Frontal cortex (tissue), 4 donors: ENCODE results near the gene N4BP2. TPM values are rescaled to one million over a fixed set of nuclear protein-coding genes. Genes with fewer than 3 reads are reported as not detected.
A peak's percentile ranks its signal among the peaks of the same experiment; 100 is the strongest.
"Not testable (repeated sequence)": the region's sequence is repeated elsewhere in the genome, so short reads cannot be mapped to it uniquely, and the experiment has no call there.

Experiments used
- DNase-seq, 2 donors: peaks; one replicate each; pipeline ENCODE4 v3.0.0; 2012; ENCODE audit warnings: low spot score in 2 of 2
- FAIRE-seq: peaks from 2 replicates; lab custom pipeline; 2012; peaks lifted over from hg19 to GRCh38; lab: Jason Lieb, UNC
- total RNA-seq: library from RNA; depleted of rRNA; stranded (reverse); fragments of >200 nt; gene quantifications from one replicate; pipeline ENCODE4 v1.2.3, GENCODE V29; 2014
- donor health status: control.
- donor health status: control.
- donor health status: control.

The N4BP2 gene
- total RNA-seq, 1 donor from 2014 or later = 77.5 TPM

- no peak for DNase-seq
- no peak for FAIRE-seq
Measured at GRCh38 chr4:40070387-40070786, 13.7 kb downstream of the N4BP2 start.

- FAIRE-seq = no peak
Measured at GRCh38 chr4:40086421-40086820, 29.8 kb downstream of the N4BP2 start.

GRCh38 chr4:40087799-40088366, 31.2 kb downstream of the N4BP2 start:
- FAIRE-seq = no peak
- DNase-seq = no peak

More at GRCh38 chr4:40086421-40086820, 29.8 kb downstream of the N4BP2 start:
- no peak for DNase-seq

GRCh38 chr4:40093400-40093799, 36.8 kb downstream of the N4BP2 start:
- FAIRE-seq, DNase-seq: not testable (repeated sequence)

- no peak for DNase-seq
- no peak for FAIRE-seq
Measured at GRCh38 chr4:40099010-40099409, 42.4 kb downstream of the N4BP2 start.

GRCh38 chr4:40107150-40107549, 50.5 kb downstream of the N4BP2 start:
- not testable (repeated sequence) for DNase-seq, FAIRE-seq

- DNase-seq (no peak), FAIRE-seq (peak; percentile 28)
Measured at GRCh38 chr4:40112027-40112792, 55.6 kb downstream of the N4BP2 start.

- FAIRE-seq (no peak), DNase-seq (no peak)
Measured at GRCh38 chr4:40114206-40114605, 57.6 kb downstream of the N4BP2 start.

- no peak for FAIRE-seq
- DNase-seq = no peak
Measured at GRCh38 chr4:40118861-40119260, 62.2 kb downstream of the N4BP2 start.

- FAIRE-seq (no peak), DNase-seq (no peak)
Measured at GRCh38 chr4:40119344-40119743, 62.7 kb downstream of the N4BP2 start.

- FAIRE-seq (no peak), DNase-seq (no peak)
Measured at GRCh38 chr4:40121515-40121914, 64.9 kb downstream of the N4BP2 start.

- DNase-seq = no peak
- FAIRE-seq = no peak
Measured at GRCh38 chr4:40122941-40123340, 66.3 kb downstream of the N4BP2 start.

GRCh38 chr4:40124690-40125089, 68.0 kb downstream of the N4BP2 start:
- no peak for DNase-seq
- FAIRE-seq = no peak

GRCh38 chr4:40130401-40131036, 73.9 kb downstream of the N4BP2 start:
- FAIRE-seq = peak; percentile 17
- DNase-seq = no peak

GRCh38 chr4:40132816-40133215, 76.2 kb downstream of the N4BP2 start:
- no peak for FAIRE-seq

GRCh38 chr4:40134206-40134917, 77.7 kb downstream of the N4BP2 start:
- FAIRE-seq (no peak), DNase-seq (no peak)

More at GRCh38 chr4:40132816-40133215, 76.2 kb downstream of the N4BP2 start:
- DNase-seq = no peak

- FAIRE-seq = not testable (repeated sequence)
Measured at GRCh38 chr4:40136202-40136601, 79.6 kb downstream of the N4BP2 start.

GRCh38 chr4:40140196-40140595, 83.5 kb downstream of the N4BP2 start:
- FAIRE-seq = no peak
- DNase-seq = no peak

More at GRCh38 chr4:40136202-40136601, 79.6 kb downstream of the N4BP2 start:
- not testable (repeated sequence) for DNase-seq

GRCh38 chr4:40140597-40140996, 83.9 kb downstream of the N4BP2 start:
- not testable (repeated sequence) for FAIRE-seq, DNase-seq

- DNase-seq (no peak), FAIRE-seq (no peak)
Measured at GRCh38 chr4:40143926-40144508, 87.4 kb downstream of the N4BP2 start.
